Measurements from ENCODE around the gene GPR68.
"Not testable (repeated sequence)": the region's sequence is repeated elsewhere in the genome, so short reads cannot be mapped to it uniquely, and the experiment has no call there.

GPR68 gene

GRCh38 chr14:91215381-91215780 is 29.1 kb downstream of the GPR68 start:
- Mint-ChIP-seq H3K4me3 (no peak overlapping the region), H3K4me1 (no peaks in the 10 kb centered on the region), H3K27ac (ENCODE audit: low read depth) (no peak overlapping the region), H3K9me3 (no peaks in the 10 kb centered on the region), H3K36me3 (ENCODE audit: insufficient read depth) (peaks cover 34% of the 10 kb centered on the region), H3K27me3 (no peaks in the 10 kb centered on the region)
- no peak for ATAC-seq (replicated peaks; ENCODE audit: extremely low read depth, poor library complexity, severe bottlenecking)
- DNase-seq (ENCODE audit: low spot score in 2 of 2): no peak

- H3K9me3 Mint-ChIP-seq: no peaks in the 10 kb centered on the region
- peaks cover 37% of the 10 kb centered on the region for H3K36me3 Mint-ChIP-seq (ENCODE audit: insufficient read depth)
- ATAC-seq (replicated peaks; ENCODE audit: extremely low read depth, poor library complexity, severe bottlenecking): no peak
- no peak for DNase-seq (ENCODE audit: low spot score in 2 of 2)
- H3K27me3 Mint-ChIP-seq: no peaks in the 10 kb centered on the region
- H3K4me1 Mint-ChIP-seq: no peaks in the 10 kb centered on the region
- H3K27ac Mint-ChIP-seq (ENCODE audit: low read depth): no peak overlapping the region
- no peak overlapping the region for H3K4me3 Mint-ChIP-seq
These were observed 30.2 kb downstream of the GPR68 start for GRCh38 chr14:91214306-91214705.

GRCh38 chr14:91211017-91211416 is 33.5 kb downstream of the GPR68 start:
- Mint-ChIP-seq H3K4me1 (peaks cover 6% of the 10 kb centered on the region), H3K27ac (ENCODE audit: low read depth) (no peak overlapping the region), H3K4me3 (no peak overlapping the region), H3K36me3 (ENCODE audit: insufficient read depth) (peaks cover 52% of the 10 kb centered on the region), H3K27me3 (no peaks in the 10 kb centered on the region), H3K9me3 (no peaks in the 10 kb centered on the region)
- ATAC-seq (replicated peaks; ENCODE audit: extremely low read depth, poor library complexity, severe bottlenecking) (no peak), DNase-seq (ENCODE audit: low spot score in 2 of 2) (no peak)

- Mint-ChIP-seq H3K27ac (ENCODE audit: low read depth) (peak overlapping the region; percentile 53), H3K27me3 (no peaks in the 10 kb centered on the region), H3K36me3 (ENCODE audit: insufficient read depth) (peaks cover 56% of the 10 kb centered on the region), H3K4me3 (no peak overlapping the region), H3K9me3 (no peaks in the 10 kb centered on the region), H3K4me1 (peaks cover 18% of the 10 kb centered on the region)
- no peak for ATAC-seq (replicated peaks; ENCODE audit: extremely low read depth, poor library complexity, severe bottlenecking)
- DNase-seq (ENCODE audit: low spot score in 2 of 2): no peak
These were observed 37.5 kb downstream of the GPR68 start for GRCh38 chr14:91207008-91207407.

GRCh38 chr14:91205459-91205858 is 39.0 kb downstream of the GPR68 start:
- no peak for ATAC-seq (replicated peaks; ENCODE audit: extremely low read depth, poor library complexity, severe bottlenecking)
- H3K9me3 Mint-ChIP-seq: no peaks in the 10 kb centered on the region
- no peak for DNase-seq (ENCODE audit: low spot score in 2 of 2)
- H3K27me3 Mint-ChIP-seq: no peaks in the 10 kb centered on the region
- H3K4me3 Mint-ChIP-seq: no peak overlapping the region
- no peak overlapping the region for H3K27ac Mint-ChIP-seq (ENCODE audit: low read depth)
- peaks cover 58% of the 10 kb centered on the region for H3K36me3 Mint-ChIP-seq (ENCODE audit: insufficient read depth)
- H3K4me1 Mint-ChIP-seq: peaks cover 24% of the 10 kb centered on the region

GRCh38 chr14:91204657-91205056 is 39.8 kb downstream of the GPR68 start:
- no peak for ATAC-seq (replicated peaks; ENCODE audit: extremely low read depth, poor library complexity, severe bottlenecking)
- Mint-ChIP-seq H3K4me1 (peaks cover 24% of the 10 kb centered on the region), H3K27ac (ENCODE audit: low read depth) (no peak overlapping the region), H3K27me3 (no peaks in the 10 kb centered on the region), H3K9me3 (no peaks in the 10 kb centered on the region), H3K4me3 (no peak overlapping the region), H3K36me3 (ENCODE audit: insufficient read depth) (peaks cover 57% of the 10 kb centered on the region)
- no peak for DNase-seq (ENCODE audit: low spot score in 2 of 2)

GRCh38 chr14:91202234-91202974 is 42.1 kb downstream of the GPR68 start:
- H3K9me3 Mint-ChIP-seq: no peaks in the 10 kb centered on the region
- H3K4me1 Mint-ChIP-seq: peaks cover 24% of the 10 kb centered on the region
- H3K27me3 Mint-ChIP-seq: no peaks in the 10 kb centered on the region
- peak overlapping the region; percentile 44 for H3K27ac Mint-ChIP-seq (ENCODE audit: low read depth)
- DNase-seq (ENCODE audit: low spot score in 2 of 2): no peak
- H3K4me3 Mint-ChIP-seq: no peak overlapping the region
- H3K36me3 Mint-ChIP-seq (ENCODE audit: insufficient read depth): peaks cover 53% of the 10 kb centered on the region
- ATAC-seq (replicated peaks; ENCODE audit: extremely low read depth, poor library complexity, severe bottlenecking): no peak

GRCh38 chr14:91200802-91201201 is 43.7 kb downstream of the GPR68 start:
- ATAC-seq (replicated peaks; ENCODE audit: extremely low read depth, poor library complexity, severe bottlenecking); H3K27ac Mint-ChIP-seq (ENCODE audit: low read depth); H3K27me3 Mint-ChIP-seq; DNase-seq (ENCODE audit: low spot score in 2 of 2); H3K9me3 Mint-ChIP-seq; H3K4me3 Mint-ChIP-seq: not testable (repeated sequence)
- Mint-ChIP-seq H3K4me1 (peaks cover 18% of the 10 kb centered on the region), H3K36me3 (ENCODE audit: insufficient read depth) (peaks cover 44% of the 10 kb centered on the region)

- Mint-ChIP-seq H3K9me3 (no peaks in the 10 kb centered on the region), H3K36me3 (ENCODE audit: insufficient read depth) (peaks cover 37% of the 10 kb centered on the region), H3K27ac (ENCODE audit: low read depth) (no peak overlapping the region), H3K4me3 (no peak overlapping the region), H3K27me3 (no peaks in the 10 kb centered on the region), H3K4me1 (peaks cover 26% of the 10 kb centered on the region)
- DNase-seq (ENCODE audit: low spot score in 2 of 2): no peak
- no peak for ATAC-seq (replicated peaks; ENCODE audit: extremely low read depth, poor library complexity, severe bottlenecking)
These were observed 46.9 kb downstream of the GPR68 start for GRCh38 chr14:91197631-91198030.

- Mint-ChIP-seq H3K9me3 (no peaks in the 10 kb centered on the region), H3K4me1 (peaks cover 19% of the 10 kb centered on the region), H3K4me3 (no peak overlapping the region), H3K27ac (ENCODE audit: low read depth) (no peak overlapping the region), H3K27me3 (no peaks in the 10 kb centered on the region), H3K36me3 (ENCODE audit: insufficient read depth) (peaks cover 32% of the 10 kb centered on the region)
- ATAC-seq (replicated peaks; ENCODE audit: extremely low read depth, poor library complexity, severe bottlenecking) (no peak), DNase-seq (ENCODE audit: low spot score in 2 of 2) (no peak)
These were observed 48.6 kb downstream of the GPR68 start for GRCh38 chr14:91195881-91196280.

- peaks cover 21% of the 10 kb centered on the region for H3K4me1 Mint-ChIP-seq
- H3K27ac Mint-ChIP-seq (ENCODE audit: low read depth): no peak overlapping the region
- no peak overlapping the region for H3K4me3 Mint-ChIP-seq
- H3K27me3 Mint-ChIP-seq: no peaks in the 10 kb centered on the region
- peaks cover 38% of the 10 kb centered on the region for H3K36me3 Mint-ChIP-seq (ENCODE audit: insufficient read depth)
- H3K9me3 Mint-ChIP-seq: no peaks in the 10 kb centered on the region
- no peak for DNase-seq (ENCODE audit: low spot score in 2 of 2)
- no peak for ATAC-seq (replicated peaks; ENCODE audit: extremely low read depth, poor library complexity, severe bottlenecking)
These were observed 51.4 kb downstream of the GPR68 start for GRCh38 chr14:91193069-91193468.

GRCh38 chr14:91190853-91191252 is 53.7 kb downstream of the GPR68 start:
- Mint-ChIP-seq H3K36me3 (ENCODE audit: insufficient read depth) (peaks cover 31% of the 10 kb centered on the region), H3K9me3 (no peaks in the 10 kb centered on the region), H3K27me3 (no peaks in the 10 kb centered on the region), H3K4me3 (no peak overlapping the region), H3K4me1 (peaks cover 21% of the 10 kb centered on the region), H3K27ac (ENCODE audit: low read depth) (no peak overlapping the region)
- DNase-seq (ENCODE audit: low spot score in 2 of 2) (no peak), ATAC-seq (replicated peaks; ENCODE audit: extremely low read depth, poor library complexity, severe bottlenecking) (no peak)

- no peak for DNase-seq (ENCODE audit: low spot score in 2 of 2)
- Mint-ChIP-seq H3K27ac (ENCODE audit: low read depth) (no peak overlapping the region), H3K4me3 (no peak overlapping the region), H3K36me3 (ENCODE audit: insufficient read depth) (peaks cover 29% of the 10 kb centered on the region), H3K4me1 (peaks cover 6% of the 10 kb centered on the region), H3K27me3 (no peaks in the 10 kb centered on the region), H3K9me3 (no peaks in the 10 kb centered on the region)
- no peak for ATAC-seq (replicated peaks; ENCODE audit: extremely low read depth, poor library complexity, severe bottlenecking)
These were observed 57.2 kb downstream of the GPR68 start for GRCh38 chr14:91187271-91187670.
